Measurements from ENCODE around the gene CACNA1A.

GRCh38 chr19:13404236-13404635 is 102.0 kb downstream of the CACNA1A start:
- TF ChIP-seq CTCF (IDR thresholded peaks at IDR 0.05; ENCODE audit: low read length) (no peak), EZH2phosphoT487 (IDR thresholded peaks at IDR 0.05; ENCODE audit: low read length) (no peak)

Measured in MM.1S (cell line).